Heart right ventricle (tissue), 16 donors: ENCODE data around the gene ARF1. TPM values are rescaled to one million over a fixed set of nuclear protein-coding genes. Genes with fewer than 3 reads are reported as not detected.

Experiments used
- ATAC-seq, 8 donors: fragments of 200-7000 bp; cut with Tn5 transposase; one replicate each; pipeline ENCODE4 v1.9.1; 2020; ENCODE audit warnings: mild to moderate bottlenecking in 8 of 8, moderate library complexity in 8 of 8, moderate number of reproducible peaks in 1 of 8
- DNase-seq, 2 donors: peaks; one replicate each; pipeline ENCODE4 v3.0.0-alpha.2; 2020
- H3K27ac ChIP-seq, 10 donors: fragments of 200-600 bp; sonication (generic) in 2 of 10; one replicate each; pipeline versions ENCODE4 v1.5.0 to v1.8.0; 2020 to 2022; ENCODE audit warnings: mild to moderate bottlenecking in 3 of 10
- H3K27me3 ChIP-seq, 7 donors: fragments of 200-600 bp; one replicate each; pipeline ENCODE4 v1.8.0; 2021 to 2022; ENCODE audit warnings: mild to moderate bottlenecking in 2 of 7
- H3K36me3 ChIP-seq, 9 donors: fragments of 200-600 bp; sonication (generic) in 1 of 9; one replicate each; pipeline versions ENCODE4 v1.5.0 to v1.8.0; 2020 to 2022; ENCODE audit warnings: mild to moderate bottlenecking in 2 of 9
- H3K4me1 ChIP-seq, 9 donors: fragments of 200-600 bp; sonication (generic) in 1 of 9; one replicate each; pipeline versions ENCODE4 v1.5.0 to v1.8.0; 2020 to 2022; ENCODE audit warnings: mild to moderate bottlenecking in 4 of 9
- H3K4me3 ChIP-seq, 10 donors: fragments of 200-600 bp; sonication (generic) in 2 of 10; one replicate each; pipeline versions ENCODE4 v1.5.0 to v1.8.0; 2020 to 2022; ENCODE audit warnings: mild to moderate bottlenecking in 7 of 10, moderate library complexity in 2 of 10
- H3K9me3 ChIP-seq, 11 donors: fragments of 200-600 bp in 10 of 11; sonication (generic) in 2 of 11; one replicate each; pipeline versions ENCODE4 v1.5.0 to v1.8.0; 2013 to 2022; ENCODE audit warnings: mild to moderate bottlenecking in 2 of 11, control low read depth in 1 of 11, moderate library complexity in 1 of 11
- CTCF ChIP-seq, 9 donors: fragments of 200-600 bp; sonication (generic) in 2 of 9; IDR thresholded peaks; one replicate each; pipeline versions ENCODE4 v1.5.0 to v1.8.0; 2021 to 2022; ENCODE audit warnings: antibody characterized with exemption in 9 of 9, mild to moderate bottlenecking in 5 of 9, moderate library complexity in 1 of 9
- WGBS, 2 donors: extraction: QIAGEN DNeasy Blood & Tissue Kit; methylation state at CpG; one replicate each; pipeline ENCODE4 v1.1.7; 2013; ENCODE audit warnings: inconsistent platforms in 1 of 2; 5-methylcytosine and 5-hydroxymethylcytosine counted together
- intact Hi-C, 10 donors: fragments of 100-400 bp; cut with DNase I; formaldehyde crosslinking; loops; one replicate each; pipeline versions ENCODE4 v1.11.1 to v1.14.2; 2022
- polyA plus RNA-seq, 2 donors: library from polyadenylated mRNA; stranded (reverse); fragments of 200-250 nt; gene quantifications; one replicate each; pipeline ENCODE4 v1.2.3, GENCODE V29; 2013
- total RNA-seq, 10 donors: library from RNA; stranded (reverse); fragmentation: NEBNext Ultra II Directional in 3 of 10; extraction: Animal tissue kit (Norgen Biotek cat#: 25700) in 3 of 10; gene quantifications; one replicate each; pipeline versions ENCODE4 v1.2.1 to v1.2.4, GENCODE V29; 2021 to 2023
- donor health status: Arrhythmogenic right ventricular cardiomyopathy.
- donor health status: ischemic (EF 13 %, LVEDD 7.1; RV severe dilation, severe dysfunction).
- donor health status: healthy with polysubstance abuse.
- donor health status: DM: no; HTN: yes; CAD: no.
- donor health status: DM: no; HTN: no; CAD: no.
- donor health status: ischemic (EF 25% LVEDD 6.9; RV normal size, moderate dysfunction).
- donor health status: ischemic (EF 25% LVEDD 5.7; RV mildly dilated, moderate dysfunction).
- donor health status: healthy.
- donor health status: DM: yes; HTN: yes; CAD: no.
- donor health status: Ischemic cardiomyopathy.
- donor health status: ischemic (EF 35%, LVEDD 5.7; RV mildly dilated, moderate dysfunction).
- donor health status: nonischemic (EF 11% LVEDD 7.7; RV severe dilation, severe dysfunction).
- donor health status: DM: yes; HTN: yes; CAD: no.
- donor health status: PGD.
- donor health status: ischemic (EF 29% LVEDD 5.4; RV normal size, mild dysfunction).
- donor health status: nonischemic (EF 23%, LVEDD 6.1; RV moderate dilation, normal function).

The ARF1 gene
- total and polyA plus RNA-seq, 12 donors: 204 to 498 (median 338) TPM

- no peak overlapping the region for H3K4me3 ChIP-seq
- H3K36me3 ChIP-seq: no peaks in the 10 kb centered on the region
- peaks cover 0 to 5% (median 0%) of the 10 kb centered on the region in 11 donors for H3K9me3 ChIP-seq
- no peak for TF ChIP-seq CTCF (IDR thresholded peaks at IDR 0.05)
- H3K27ac ChIP-seq: no peak overlapping the region
- ATAC-seq (no peak), DNase-seq (no peak)
- peaks cover 0 to 67% (median 59%) of the 10 kb centered on the region in 7 donors for H3K27me3 ChIP-seq
- peaks cover 0 to 7% (median 0%) of the 10 kb centered on the region in 9 donors for H3K4me1 ChIP-seq
- 70 to 74% methylated on average over 11 of the region's 11 CpGs for WGBS, 2 donors
- intact Hi-C loops: no loop called here
These were observed 44.0 kb upstream of the ARF1 start for GRCh38 chr1:228038387-228039005.

GRCh38 chr1:228039006-228039903, 43.3 kb upstream of the ARF1 start:
- peaks cover 0 to 7% (median 0%) of the 10 kb centered on the region in 9 donors for H3K4me1 ChIP-seq
- no peak overlapping the region for H3K27ac ChIP-seq
- no peak overlapping the region for H3K4me3 ChIP-seq
- ATAC-seq (no peak), DNase-seq (no peak)
- intact Hi-C loops: no loop called here
- WGBS, 2 donors: 78 to 84% methylated on average over 8 of the region's 8 CpGs
- TF ChIP-seq CTCF (IDR thresholded peaks at IDR 0.05): no peak
- peaks cover 0 to 71% (median 55%) of the 10 kb centered on the region in 7 donors for H3K27me3 ChIP-seq
- H3K9me3 ChIP-seq: no peaks in the 10 kb centered on the region
- H3K36me3 ChIP-seq: no peaks in the 10 kb centered on the region

GRCh38 chr1:228039986-228040385, 42.5 kb upstream of the ARF1 start:
- TF ChIP-seq CTCF (IDR thresholded peaks at IDR 0.05): no peak
- H3K4me1 ChIP-seq: peaks cover 0 to 7% (median 0%) of the 10 kb centered on the region in 9 donors
- ATAC-seq (no peak), DNase-seq (no peak)
- peaks cover 0 to 70% (median 53%) of the 10 kb centered on the region in 7 donors for H3K27me3 ChIP-seq
- no peak overlapping the region for H3K4me3 ChIP-seq
- no peaks in the 10 kb centered on the region for H3K36me3 ChIP-seq
- no peak overlapping the region for H3K27ac ChIP-seq
- intact Hi-C loops: no loop called here
- no peaks in the 10 kb centered on the region for H3K9me3 ChIP-seq
- WGBS, 2 donors: 71 to 83% methylated on average over 3 of the region's 3 CpGs

GRCh38 chr1:228041316-228041715, 41.2 kb upstream of the ARF1 start:
- H3K4me3 ChIP-seq: no peak overlapping the region
- DNase-seq: no peak
- peaks cover 0 to 57% (median 40%) of the 10 kb centered on the region in 7 donors for H3K27me3 ChIP-seq
- H3K9me3 ChIP-seq: no peaks in the 10 kb centered on the region
- no peak for TF ChIP-seq CTCF (IDR thresholded peaks at IDR 0.05)
- no peak for ATAC-seq
- no peak overlapping the region for H3K27ac ChIP-seq
- H3K4me1 ChIP-seq: peaks cover 0 to 7% (median 0%) of the 10 kb centered on the region in 9 donors
- H3K36me3 ChIP-seq: no peaks in the 10 kb centered on the region
- WGBS, 2 donors: 80 to 86% methylated on average over 2 of the region's 2 CpGs
- intact Hi-C loops: no loop called here
